ENCODE results near the gene CSN1S1.
"Not testable (repeated sequence)": the region's sequence is repeated elsewhere in the genome, so short reads cannot be mapped to it uniquely, and the experiment has no call there.

The CSN1S1 gene

GRCh38 chr4:69930768-69931167 lies at the start of gene CSN1S1:
Gene CSN1S1, plus strand, starts transcription at chr4:69931068. Its CDS starts 1,488 bp downstream, at chr4:69932556.
- DNase-seq, result no peak

- DNase-seq, result no peak
Measured at GRCh38 chr4:69881173-69881773, 49.6 kb upstream of the CSN1S1 start.

- DNase-seq, result no peak
Measured at GRCh38 chr4:69882150-69882549, 48.7 kb upstream of the CSN1S1 start.

- DNase-seq, result no peak
Measured at GRCh38 chr4:69888336-69888735, 42.5 kb upstream of the CSN1S1 start.

- DNase-seq, result no peak
Measured at GRCh38 chr4:69894186-69894585, 36.7 kb upstream of the CSN1S1 start.

- no peak for DNase-seq
Measured at GRCh38 chr4:69894721-69895120, 36.1 kb upstream of the CSN1S1 start.

GRCh38 chr4:69896530-69897116 lies 34.2 kb upstream of the CSN1S1 start:
- no peak for DNase-seq

- no peak for DNase-seq
Measured at GRCh38 chr4:69907151-69907550, 23.7 kb upstream of the CSN1S1 start.

- DNase-seq, result no peak
Measured at GRCh38 chr4:69909195-69909594, 21.7 kb upstream of the CSN1S1 start.

- no peak for DNase-seq
Measured at GRCh38 chr4:69910016-69910782, 20.7 kb upstream of the CSN1S1 start.

- DNase-seq, result no peak
Measured at GRCh38 chr4:69920874-69921273, 10.0 kb upstream of the CSN1S1 start.

- not testable (repeated sequence) for DNase-seq
Measured at GRCh38 chr4:69923782-69924410, 7.0 kb upstream of the CSN1S1 start.

- DNase-seq, result no peak
Measured at GRCh38 chr4:69934150-69934549, 3.3 kb downstream of the CSN1S1 start.

- DNase-seq, result no peak
Measured at GRCh38 chr4:69936566-69936965, 5.7 kb downstream of the CSN1S1 start.

GRCh38 chr4:69951602-69952001 lies 20.7 kb downstream of the CSN1S1 start:
- no peak for DNase-seq

- DNase-seq, result no peak
Measured at GRCh38 chr4:69957209-69957608, 26.3 kb downstream of the CSN1S1 start.

GRCh38 chr4:69965628-69966027 lies 34.8 kb downstream of the CSN1S1 start, which contains the start of gene CSN2:
Gene CSN2, minus strand, starts transcription at chr4:69965728. Its CDS starts 4,733 bp downstream, at chr4:69960995.
- no peak for DNase-seq

GRCh38 chr4:69970071-69970470 lies 39.2 kb downstream of the CSN1S1 start:
- DNase-seq, result no peak

- no peak for DNase-seq
Measured at GRCh38 chr4:69974631-69975030, 43.8 kb downstream of the CSN1S1 start.

- no peak for DNase-seq
Measured at GRCh38 chr4:69977582-69977981, 46.7 kb downstream of the CSN1S1 start.

- no peak for DNase-seq
Measured at GRCh38 chr4:69984030-69984443, 53.2 kb downstream of the CSN1S1 start.

GRCh38 chr4:69986663-69987062 lies 55.8 kb downstream of the CSN1S1 start:
- no peak for DNase-seq

GRCh38 chr4:69991016-69991415 lies 60.1 kb downstream of the CSN1S1 start:
- no peak for DNase-seq

- DNase-seq, result no peak
Measured at GRCh38 chr4:69994782-69995181, 63.9 kb downstream of the CSN1S1 start.
